Effector memory CD4-positive, alpha-beta T cell (primary cell): Measurements from ENCODE around the gene CIC.

Experiments
- DNase-seq, 3 donors: peaks; one replicate each; pipeline ENCODE4 v3.0.0-alpha.2; 2020
- H3K27ac ChIP-seq: 2 replicates; pipeline ENCODE4 v1.7.0; 2013; ENCODE audit warnings: mild to moderate bottlenecking, low read length, moderate library complexity; ENCODE audit not compliant: insufficient read depth, poor library complexity, severe bottlenecking
- H3K27me3 ChIP-seq: replicated peaks from 2 replicates; pipeline ENCODE4 v1.7.0; 2013; ENCODE audit warnings: mild to moderate bottlenecking, low read length; ENCODE audit not compliant: insufficient read depth, control insufficient read depth, poor library complexity, severe bottlenecking
- H3K36me3 ChIP-seq: 2 replicates; pipeline ENCODE4 v1.7.0; 2013; ENCODE audit warnings: mild to moderate bottlenecking, low read length, moderate library complexity; ENCODE audit not compliant: control insufficient read depth, insufficient read depth
- H3K4me1 ChIP-seq: 2 replicates; pipeline ENCODE4 v1.7.0; 2013; ENCODE audit warnings: low read length, mild to moderate bottlenecking; ENCODE audit not compliant: control insufficient read depth, insufficient read depth, poor library complexity, severe bottlenecking
- H3K4me3 ChIP-seq: 2 replicates; pipeline ENCODE4 v1.7.0; 2013; ENCODE audit warnings: low read length, low read depth, mild to moderate bottlenecking; ENCODE audit not compliant: insufficient read depth, poor library complexity, severe bottlenecking
- H3K9me3 ChIP-seq: 2 replicates; pipeline ENCODE4 v1.7.0; 2013; ENCODE audit warnings: mild to moderate bottlenecking, low read length, moderate library complexity; ENCODE audit not compliant: control insufficient read depth

CIC gene

DNA sequence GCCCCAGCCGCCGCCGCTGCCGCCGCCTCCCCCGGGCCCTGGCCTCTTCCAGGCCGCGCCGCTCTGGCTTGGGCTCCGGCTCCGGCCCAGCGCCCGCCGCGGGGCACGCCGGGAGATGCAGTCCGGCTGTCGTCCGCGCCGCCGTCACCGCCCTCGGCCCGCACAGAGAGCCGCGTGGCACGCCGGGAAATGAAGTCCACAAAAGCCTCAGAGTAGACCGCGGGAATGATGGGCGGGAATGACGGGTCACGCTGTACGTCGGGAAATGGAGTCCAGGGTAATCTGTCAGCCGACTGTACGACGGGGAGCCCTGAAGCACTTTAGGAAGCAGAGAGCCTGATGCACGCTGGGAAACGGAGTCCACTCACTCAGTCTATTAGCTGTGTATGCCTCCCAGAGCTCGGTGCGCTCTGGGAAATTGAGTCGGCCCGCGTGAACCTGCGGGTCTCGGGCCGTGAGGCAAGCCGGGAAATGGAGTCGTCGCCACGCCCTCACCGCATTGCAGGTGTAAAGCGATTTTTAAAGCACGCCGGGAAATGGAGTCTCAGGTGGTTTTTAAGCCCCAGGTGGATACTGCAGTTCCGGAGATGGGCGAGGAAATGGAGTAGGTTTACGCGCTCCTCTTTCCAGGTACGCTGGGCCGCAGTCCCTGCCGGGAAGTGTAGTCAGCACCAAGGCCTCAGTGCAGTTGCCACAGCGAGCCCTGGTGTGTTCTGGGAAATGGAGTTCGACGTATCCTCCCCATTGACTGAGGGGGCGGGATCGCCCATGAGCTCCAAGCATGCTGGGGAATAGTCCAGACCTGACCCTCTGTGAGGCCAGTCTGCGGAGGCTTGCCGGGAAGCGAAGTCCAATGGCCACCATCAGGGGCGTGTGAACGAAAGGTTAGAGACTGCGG is 26.3 kb upstream of the CIC start, which contains the start of gene GSK3A:
Gene GSK3A (minus strand): TSS at position 91 of the 898 bp plus-strand sequence. CDS start 137 bp downstream, outside the sequence.
- peak within 1 kb of the TSS; percentile 82 for H3K27ac ChIP-seq
- peak; percentile 94 to 97 (median 96) for DNase-seq
- no peaks in the 10 kb centered on the region for H3K9me3 ChIP-seq
- H3K36me3 ChIP-seq: peaks cover 6% of the 10 kb centered on the region
- no peaks in the 10 kb centered on the region for H3K27me3 ChIP-seq
- H3K4me3 ChIP-seq: peak within 1 kb of the TSS; percentile 57
- H3K4me1 ChIP-seq: peaks cover 25% of the 10 kb centered on the region

DNA sequence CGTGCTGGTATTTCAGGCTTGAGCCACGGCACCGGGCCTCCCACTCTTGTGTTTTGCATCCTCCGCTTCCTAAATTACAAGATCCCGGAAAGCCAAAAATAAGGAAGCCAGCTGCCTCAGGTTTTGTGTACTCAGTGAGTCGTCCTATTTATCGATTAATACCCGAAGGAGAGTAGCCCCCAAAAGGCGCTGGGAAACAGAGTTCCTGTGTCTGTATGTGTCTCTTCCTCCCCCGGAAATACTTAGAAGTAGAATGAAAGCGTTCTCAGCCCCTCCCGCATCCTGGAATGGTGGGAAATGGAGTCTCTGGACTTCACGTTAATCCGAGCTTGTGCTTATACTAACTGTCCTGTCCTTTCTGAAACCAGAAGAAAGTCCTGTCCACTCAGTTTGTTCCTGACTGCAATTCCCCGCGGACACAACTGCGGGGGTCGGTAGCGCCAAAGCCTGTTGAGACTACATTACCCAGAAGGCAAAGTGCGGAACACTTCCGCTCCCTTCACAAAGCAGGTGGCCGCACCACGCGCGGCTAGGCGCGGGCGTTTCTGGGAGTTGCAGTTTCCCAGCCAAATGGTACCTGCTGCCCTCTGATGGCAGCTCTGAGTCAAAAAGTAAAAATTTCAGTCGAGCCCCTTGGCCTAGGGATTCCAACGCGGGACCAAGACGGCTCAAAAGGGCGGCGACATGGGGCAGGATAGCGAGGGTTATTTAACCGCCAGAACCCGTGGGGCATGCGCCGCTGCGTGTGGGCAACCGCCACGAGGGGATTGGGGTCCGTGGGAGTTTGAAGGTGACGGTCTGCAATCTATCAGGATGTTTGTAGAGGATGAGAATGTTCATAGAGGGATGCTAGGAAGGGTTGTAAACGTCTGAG is 24.5 kb upstream of the CIC start:
- Histone ChIP-seq H3K4me1 (peaks cover 25% of the 10 kb centered on the region), H3K9me3 (no peaks in the 10 kb centered on the region), H3K27me3 (no peaks in the 10 kb centered on the region), H3K27ac (peak overlapping the region; percentile 77), H3K36me3 (peaks cover 3% of the 10 kb centered on the region), H3K4me3 (peak overlapping the region; percentile 75)
- DNase-seq: peak; percentile 73 to 88 (median 85)

DNA sequence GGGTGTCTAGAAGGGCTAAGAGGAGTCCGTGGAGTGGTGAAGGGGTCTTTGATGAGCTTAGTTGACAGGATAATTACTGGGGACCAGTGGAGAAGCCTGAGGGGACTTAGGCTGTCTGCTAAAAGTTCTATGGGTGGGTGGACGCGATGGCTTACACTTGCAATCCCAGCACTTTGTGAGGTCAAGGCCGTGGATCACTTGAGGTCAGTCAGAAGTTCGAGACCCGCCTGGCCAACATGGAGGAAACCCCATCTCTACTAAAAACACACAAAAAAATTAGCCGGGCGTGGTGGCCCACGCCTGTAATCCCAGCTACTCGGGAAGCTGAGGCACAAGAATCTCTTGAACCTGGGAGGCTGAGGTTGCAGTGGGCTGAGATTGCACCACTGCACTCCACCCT is 23.8 kb upstream of the CIC start:
- DNase-seq: no peak
- H3K27me3 ChIP-seq: no peaks in the 10 kb centered on the region
- H3K27ac ChIP-seq: peak overlapping the region; percentile 77
- H3K9me3 ChIP-seq: no peaks in the 10 kb centered on the region
- no peak overlapping the region for H3K4me3 ChIP-seq
- H3K36me3 ChIP-seq: peaks cover 10% of the 10 kb centered on the region
- H3K4me1 ChIP-seq: peaks cover 25% of the 10 kb centered on the region

DNA sequence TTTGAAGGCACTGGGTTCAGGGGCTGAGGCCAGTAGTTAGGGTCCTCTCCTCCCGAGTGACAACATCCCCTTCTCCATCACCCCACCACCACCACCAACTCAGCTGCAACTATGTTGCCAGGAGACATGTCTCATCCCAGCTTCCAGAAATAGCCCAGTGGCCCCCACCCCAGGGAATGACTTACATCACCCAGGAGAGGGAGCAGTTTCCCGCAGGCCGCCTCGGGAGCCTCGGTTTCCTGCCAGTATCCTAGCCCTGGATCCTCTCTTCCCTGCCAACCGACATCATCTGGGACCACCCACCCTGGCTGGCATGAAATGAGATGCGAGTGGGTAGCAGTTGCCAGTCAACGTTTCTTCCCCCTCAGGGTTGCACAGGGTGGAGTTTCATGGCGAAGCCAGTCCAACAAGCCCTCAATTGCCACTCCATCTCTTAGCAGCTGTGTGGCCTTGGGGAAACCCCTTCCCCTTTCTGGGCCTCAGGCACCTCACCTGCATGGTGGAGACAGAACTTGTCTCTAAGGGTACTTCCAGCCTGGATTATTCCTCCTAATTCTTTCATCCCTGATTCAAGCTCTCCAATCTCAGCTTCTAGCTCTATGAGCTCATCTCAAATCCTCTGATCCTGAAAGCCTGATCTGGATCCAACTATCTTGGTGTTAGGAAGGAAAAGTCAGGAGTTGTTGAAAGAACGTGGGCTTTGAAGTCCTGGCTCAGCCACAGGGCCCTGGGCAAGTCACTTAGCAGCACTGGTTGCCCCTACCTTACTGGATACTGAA is 22.7 kb upstream of the CIC start:
- Histone ChIP-seq H3K27ac (no peak overlapping the region), H3K4me1 (peaks cover 29% of the 10 kb centered on the region), H3K36me3 (peaks cover 11% of the 10 kb centered on the region), H3K9me3 (no peaks in the 10 kb centered on the region), H3K27me3 (no peaks in the 10 kb centered on the region), H3K4me3 (no peak overlapping the region)
- DNase-seq: no peak

DNA sequence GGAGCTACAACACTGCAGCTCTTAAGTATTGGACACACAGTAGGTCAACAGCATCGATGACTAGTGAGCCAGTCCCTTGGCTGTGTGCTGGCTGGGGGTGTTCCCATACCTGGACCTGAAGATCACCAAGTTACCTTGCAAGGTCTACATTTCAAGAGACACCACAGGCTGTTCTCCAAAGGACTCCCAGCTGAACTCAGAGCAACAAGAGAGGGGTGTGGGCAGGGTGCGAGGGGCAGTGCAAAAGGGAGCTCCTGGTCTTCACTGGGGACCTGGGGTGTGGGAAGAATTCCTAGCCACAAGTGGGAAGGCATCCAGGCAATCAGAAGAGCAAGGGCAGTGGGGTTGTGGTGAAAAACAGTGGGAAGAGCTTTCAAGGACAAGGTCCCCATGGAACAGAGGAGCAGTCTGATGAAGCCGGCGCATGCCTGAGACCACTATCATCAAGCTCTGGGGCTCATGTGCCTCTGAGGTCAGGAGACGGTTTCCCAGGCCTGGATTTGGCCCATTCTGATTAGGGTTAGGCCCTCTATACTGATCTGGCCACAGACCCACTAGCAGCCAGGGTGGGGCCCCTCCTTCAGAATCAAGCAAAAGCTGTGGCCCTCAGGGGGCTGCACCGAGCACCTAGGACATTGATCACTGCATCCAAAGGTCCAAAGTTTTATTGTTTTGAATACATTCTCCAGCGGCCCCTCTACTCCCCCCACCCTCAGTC is 22.0 kb upstream of the CIC start:
- Histone ChIP-seq H3K4me3 (no peak overlapping the region), H3K36me3 (peaks cover 11% of the 10 kb centered on the region), H3K27me3 (no peaks in the 10 kb centered on the region), H3K4me1 (peaks cover 28% of the 10 kb centered on the region), H3K9me3 (no peaks in the 10 kb centered on the region), H3K27ac (no peak overlapping the region)
- no peak for DNase-seq

DNA sequence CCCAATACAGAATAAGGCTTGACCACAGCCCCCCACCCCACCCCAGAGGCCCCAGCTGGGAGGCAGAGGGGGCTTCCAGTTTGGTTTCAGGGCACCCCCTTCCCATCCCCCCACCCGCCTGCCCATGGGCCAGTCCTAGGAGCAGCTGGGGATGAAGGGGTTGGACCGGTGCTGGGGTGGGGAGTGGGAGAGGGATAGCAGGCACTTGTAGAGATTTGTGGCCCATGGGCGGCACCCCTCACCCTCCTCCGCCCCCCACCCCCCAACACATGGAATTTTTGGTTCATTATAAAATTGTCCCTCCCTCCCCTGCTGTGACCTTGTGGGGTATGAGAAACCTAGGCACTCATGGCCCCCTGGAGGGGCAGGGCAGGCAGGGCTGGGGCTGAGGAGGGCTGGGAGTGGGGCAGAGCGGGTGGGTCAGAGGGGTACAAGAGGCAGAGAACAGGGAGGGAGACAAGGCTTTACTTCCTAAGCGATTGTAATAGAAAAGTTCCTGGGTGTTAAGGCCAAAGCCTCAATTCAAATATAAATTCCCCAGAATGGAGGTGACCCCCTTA is 21.3 kb upstream of the CIC start:
- no peaks in the 10 kb centered on the region for H3K9me3 ChIP-seq
- H3K4me3 ChIP-seq: no peak overlapping the region
- H3K27me3 ChIP-seq: no peaks in the 10 kb centered on the region
- DNase-seq: no peak
- no peak overlapping the region for H3K27ac ChIP-seq
- H3K36me3 ChIP-seq: peaks cover 11% of the 10 kb centered on the region
- H3K4me1 ChIP-seq: peaks cover 32% of the 10 kb centered on the region

DNA sequence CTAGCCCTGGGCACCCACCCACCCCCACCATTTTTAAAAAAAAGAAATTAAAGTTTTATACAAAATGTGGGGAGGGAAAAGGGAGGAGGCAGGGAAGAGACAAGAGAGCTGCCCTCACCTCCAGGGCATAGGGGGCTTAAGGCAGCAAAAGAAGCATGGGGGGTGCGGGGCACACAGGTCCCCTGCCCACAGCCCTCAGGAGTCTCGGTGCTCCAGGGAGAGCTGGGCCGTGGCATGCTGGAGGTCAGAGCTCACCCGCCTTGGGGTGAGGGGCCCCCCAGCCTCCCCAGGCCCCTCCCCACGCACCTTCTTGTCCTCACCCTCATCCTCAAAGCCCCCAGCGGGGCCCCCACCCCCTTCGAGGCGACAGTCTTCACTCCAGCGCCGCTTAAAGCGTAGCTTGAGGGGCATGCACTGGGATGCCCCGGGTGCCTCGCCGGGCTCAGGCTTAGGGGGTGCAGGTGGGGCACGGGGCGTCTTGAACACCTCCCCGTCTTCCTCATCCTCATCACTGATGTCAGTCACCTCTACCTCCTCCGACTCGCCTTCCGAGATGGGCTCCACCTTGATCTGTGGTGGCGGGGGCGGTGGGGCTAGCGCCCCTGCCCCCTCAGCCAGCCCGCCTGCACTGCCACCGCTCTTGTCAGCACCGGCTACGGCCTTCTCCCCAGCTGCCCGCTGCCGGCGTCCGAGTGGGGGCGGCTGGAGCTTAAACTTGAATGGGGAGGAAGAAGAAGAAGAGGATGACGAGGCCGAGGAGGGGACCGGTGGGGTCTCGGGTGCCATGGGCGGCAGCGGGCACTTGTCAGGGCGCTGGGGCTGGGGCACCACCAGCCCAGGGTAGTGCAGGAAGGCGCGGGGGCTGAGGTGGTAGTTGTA is 20.5 kb upstream of the CIC start:
- H3K36me3 ChIP-seq: peaks cover 11% of the 10 kb centered on the region
- H3K4me1 ChIP-seq: peaks cover 35% of the 10 kb centered on the region
- no peaks in the 10 kb centered on the region for H3K27me3 ChIP-seq
- H3K4me3 ChIP-seq: no peak overlapping the region
- no peak for DNase-seq
- H3K9me3 ChIP-seq: no peaks in the 10 kb centered on the region
- H3K27ac ChIP-seq: no peak overlapping the region

DNA sequence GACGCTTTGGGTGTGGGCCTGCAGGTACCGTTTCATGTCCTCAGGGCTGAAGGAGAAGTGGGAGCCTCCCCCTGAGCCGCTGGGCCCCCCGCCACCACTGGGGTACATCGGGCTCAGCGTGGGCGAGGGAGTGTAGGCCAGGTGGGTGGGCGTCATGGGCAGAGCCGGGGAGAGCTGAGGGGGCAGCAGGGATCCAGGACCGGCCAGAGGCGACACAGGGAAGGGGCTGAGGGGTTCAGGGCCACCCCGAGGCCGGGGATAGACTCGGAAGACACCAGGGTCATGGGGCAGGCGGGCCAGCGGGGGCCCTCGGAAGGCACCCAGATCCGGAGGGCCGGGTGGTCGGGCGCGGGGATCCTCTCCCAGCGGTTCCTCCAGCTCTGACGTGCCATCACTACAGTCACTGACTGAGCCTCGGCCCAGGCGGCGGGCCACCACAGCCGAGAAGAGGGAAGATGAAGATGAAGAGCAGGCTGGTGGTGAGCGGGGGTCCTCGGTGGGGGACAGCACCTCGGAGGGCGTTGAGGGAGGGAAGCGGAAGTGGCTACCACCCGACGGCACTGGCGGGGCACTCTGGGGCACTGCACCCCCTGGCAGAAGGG is 19.8 kb upstream of the CIC start:
- H3K4me3 ChIP-seq: no peak overlapping the region
- no peak for DNase-seq
- H3K27ac ChIP-seq: no peak overlapping the region
- H3K36me3 ChIP-seq: peaks cover 11% of the 10 kb centered on the region
- H3K27me3 ChIP-seq: no peaks in the 10 kb centered on the region
- peaks cover 28% of the 10 kb centered on the region for H3K4me1 ChIP-seq
- H3K9me3 ChIP-seq: no peaks in the 10 kb centered on the region
